GM19240 (cell line): ENCODE results near the gene ZNF415.
"Not testable (repeated sequence)": the region's sequence is repeated elsewhere in the genome, so short reads cannot be mapped to it uniquely, and the experiment has no call there.

Experiments
- DNase-seq: peaks from one replicate; pipeline ENCODE4 v3.0.0; 2011; ENCODE audit warnings: low spot score; ENCODE audit not compliant: insufficient read length

The ZNF415 gene

GRCh38 chr19:53102756-53103233, 29.9 kb downstream of the ZNF415 start:
- DNase-seq = peak; percentile 22

GRCh38 chr19:53102206-53102755, 30.4 kb downstream of the ZNF415 start:
- no peak for DNase-seq

DNA sequence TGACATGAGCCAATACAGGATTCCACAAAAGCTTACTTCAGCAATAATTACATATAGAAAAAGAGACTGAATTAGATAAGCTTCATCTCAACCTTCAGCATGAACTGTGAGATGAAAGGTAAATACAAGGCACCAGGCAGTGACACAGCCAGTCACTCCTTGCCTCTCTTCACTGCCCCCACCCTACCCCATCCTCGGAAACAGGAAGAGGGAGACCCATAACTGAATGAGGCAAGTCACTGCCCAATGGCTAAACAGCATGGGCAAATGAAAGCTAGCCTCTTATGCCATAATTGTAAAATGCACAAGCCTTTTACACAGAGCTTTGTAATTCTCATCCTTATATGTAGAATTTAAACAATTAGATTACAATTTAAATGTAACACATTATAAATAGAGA, 31.2 kb downstream of the ZNF415 start:
- DNase-seq = no peak

DNA sequence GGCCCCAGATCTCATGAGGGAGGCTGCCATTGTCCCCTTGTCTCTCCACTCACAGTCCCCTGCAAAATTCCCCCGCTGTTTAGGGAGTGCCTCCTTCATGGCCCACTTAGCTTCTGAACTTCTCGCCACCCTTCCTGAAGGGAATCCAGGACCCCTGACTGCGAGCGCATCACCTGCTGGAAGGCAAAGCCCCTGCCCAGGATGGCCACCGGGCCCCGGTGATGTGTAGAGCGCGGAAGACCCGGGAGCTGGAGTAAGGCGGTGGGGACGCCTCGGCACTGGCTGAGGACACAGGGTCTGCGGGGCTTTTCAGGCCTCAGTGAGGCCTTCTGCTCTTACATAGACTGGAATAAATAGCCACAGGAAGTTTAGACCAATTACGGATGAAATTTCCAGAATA, 34.1 kb downstream of the ZNF415 start:
- not testable (repeated sequence) for DNase-seq

DNA sequence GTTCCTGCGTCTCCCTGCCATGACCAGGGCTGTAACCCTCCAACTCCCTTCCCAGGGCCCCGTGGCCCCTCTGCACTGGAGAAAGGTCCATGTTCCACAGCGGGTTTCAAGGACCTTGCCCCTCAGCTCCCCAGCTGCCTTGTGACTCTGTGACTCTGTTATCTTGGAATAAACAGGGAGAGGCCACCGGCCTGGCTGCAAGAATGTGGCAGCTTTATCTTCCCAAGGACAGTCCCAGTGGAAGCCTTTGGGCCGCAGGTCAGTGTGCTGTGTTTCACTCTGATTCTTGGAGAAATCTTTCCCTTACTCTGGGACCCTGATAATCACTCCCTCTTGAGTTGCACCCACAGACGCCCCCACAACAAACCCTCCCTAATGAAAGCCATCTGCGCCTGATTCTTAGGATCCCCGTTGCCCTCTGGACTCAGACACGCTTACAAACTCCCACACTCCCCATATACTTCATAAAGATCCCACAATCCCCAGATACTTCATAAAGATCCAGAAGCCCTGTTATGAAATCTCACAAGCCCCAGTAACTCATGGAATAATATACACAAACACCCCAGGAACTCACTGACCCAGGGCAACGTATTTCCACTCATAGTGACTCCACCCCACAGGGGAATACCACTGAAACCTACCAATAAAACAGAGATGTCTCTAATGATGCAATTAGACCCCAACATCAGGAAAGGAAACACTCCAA, 35.6 kb downstream of the ZNF415 start:
- DNase-seq = not testable (repeated sequence)

DNA sequence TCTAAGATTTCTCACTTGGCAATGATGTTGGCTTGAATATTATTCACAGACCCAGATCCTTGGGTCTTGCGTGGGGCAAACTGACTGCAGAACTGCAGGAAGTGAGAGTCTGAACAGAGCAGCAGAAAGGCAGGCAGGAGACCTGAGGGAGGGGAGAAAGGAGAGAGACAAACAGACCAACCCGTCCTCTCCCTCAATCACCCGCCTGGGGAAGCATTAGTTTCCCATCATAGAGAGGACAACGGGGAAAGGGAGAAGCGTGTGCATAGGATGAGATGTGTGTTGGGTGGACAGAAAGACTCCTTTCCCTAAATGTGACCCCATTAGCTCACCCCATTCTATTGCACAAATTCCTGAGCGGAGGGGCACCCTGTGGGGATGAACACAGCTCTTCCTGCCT, 36.1 kb downstream of the ZNF415 start:
- not testable (repeated sequence) for DNase-seq

GRCh38 chr19:53094754-53095575, 37.7 kb downstream of the ZNF415 start:
- DNase-seq = no peak

DNA sequence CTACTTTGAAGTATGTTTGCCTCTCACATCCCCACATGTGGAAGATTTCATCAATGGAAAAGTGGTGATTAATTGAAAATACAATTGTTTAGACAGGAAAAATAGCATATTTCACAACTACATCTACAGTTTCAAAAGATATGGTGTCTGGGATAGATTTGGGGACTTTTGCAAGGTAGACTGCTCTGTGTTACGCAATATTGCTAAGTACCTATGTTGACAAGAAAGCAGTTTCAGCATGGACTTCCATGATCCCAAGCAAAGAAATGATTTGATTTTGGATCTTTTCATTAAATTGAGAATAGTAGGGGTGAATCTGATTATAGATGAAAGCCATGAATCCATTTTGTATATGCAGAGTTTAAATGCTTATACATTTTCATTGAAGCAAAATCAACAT, 40.0 kb downstream of the ZNF415 start:
- no peak for DNase-seq

DNA sequence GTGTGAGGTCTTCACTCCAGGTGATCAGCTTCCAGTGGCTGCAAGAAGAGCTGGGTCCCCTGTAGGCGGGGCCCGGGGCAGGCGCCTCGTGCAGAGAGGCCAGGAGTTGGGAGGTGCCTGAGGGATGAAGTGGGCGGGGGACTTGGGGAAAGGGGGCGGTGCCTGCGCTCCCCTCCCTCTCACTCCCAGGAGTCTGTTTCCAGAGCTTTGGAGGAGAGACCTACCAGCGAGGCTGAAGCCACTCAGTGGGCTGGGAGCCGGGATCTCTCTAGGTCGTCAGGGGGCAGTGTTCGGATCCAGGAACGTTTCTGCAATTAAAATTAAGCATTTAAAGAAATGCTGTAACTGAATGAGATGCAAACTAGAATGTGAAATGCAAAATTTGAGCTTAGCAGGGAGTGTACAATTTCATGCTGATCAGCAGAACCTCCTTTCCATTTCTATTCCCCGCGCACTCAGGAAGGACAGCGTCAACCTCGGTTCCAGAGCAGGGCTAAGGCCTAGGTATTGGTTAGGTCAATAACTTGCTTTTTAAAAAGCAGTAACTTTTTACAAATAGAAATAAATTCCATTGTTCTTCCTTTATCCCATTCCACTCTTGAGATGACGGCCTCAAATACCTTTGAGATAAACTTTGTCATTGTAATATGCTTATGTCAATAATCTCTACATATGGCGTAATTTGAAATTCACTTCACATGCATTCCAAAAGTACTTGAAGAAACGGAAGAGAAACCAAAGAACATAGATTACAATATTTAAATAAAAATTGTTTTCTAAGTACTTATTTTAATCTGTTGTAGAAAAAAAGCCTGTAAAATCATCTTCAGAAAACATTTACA, 41.1 kb downstream of the ZNF415 start:
- DNase-seq = no peak

- no peak for DNase-seq
Observed at GRCh38 chr19:53088091-53088490, 44.6 kb downstream of the ZNF415 start.

GRCh38 chr19:53086949-53087348, 45.8 kb downstream of the ZNF415 start:
- DNase-seq = no peak

GRCh38 chr19:53085496-53085895, 47.2 kb downstream of the ZNF415 start:
- DNase-seq = no peak

DNA sequence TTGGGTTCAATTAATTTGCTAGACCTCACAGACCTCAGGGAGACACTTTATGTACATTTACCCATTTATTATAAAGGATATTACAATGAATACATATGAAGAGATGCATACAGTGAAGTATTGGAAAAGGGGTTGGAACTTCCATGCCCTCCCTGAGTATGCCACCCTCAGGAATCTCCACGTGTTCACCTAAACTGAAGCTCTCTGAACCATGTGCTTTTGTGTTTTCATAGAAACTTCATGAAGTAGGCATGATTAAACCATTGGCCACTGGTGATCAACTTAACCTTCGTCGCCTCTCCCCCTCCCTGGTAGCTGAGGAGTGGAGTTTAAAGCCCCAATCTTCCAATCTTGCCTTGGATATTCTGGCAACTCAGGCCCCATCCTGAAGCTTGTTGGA, 49.8 kb downstream of the ZNF415 start:
- no peak for DNase-seq

GRCh38 chr19:53079313-53079924, 53.3 kb downstream of the ZNF415 start:
- DNase-seq = no peak

DNA sequence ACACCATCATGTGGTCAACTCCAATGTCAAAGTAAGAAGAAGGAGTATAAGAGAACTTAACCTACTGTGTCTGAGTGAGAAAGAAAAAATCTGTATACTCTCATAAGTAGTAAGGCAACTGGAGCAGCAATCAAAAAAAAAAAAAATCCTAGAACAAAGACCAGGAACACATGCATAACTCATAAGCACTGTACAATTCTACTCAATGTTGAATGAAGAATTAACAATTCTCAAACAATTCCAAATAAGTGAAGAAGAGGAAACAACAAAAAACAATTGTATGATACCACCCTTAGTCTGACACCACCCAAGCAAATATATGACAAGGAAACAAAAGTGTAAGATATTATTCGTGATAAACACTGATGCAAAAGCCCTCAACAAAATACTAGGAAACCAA, 54.0 kb downstream of the ZNF415 start:
- DNase-seq = no peak

DNA sequence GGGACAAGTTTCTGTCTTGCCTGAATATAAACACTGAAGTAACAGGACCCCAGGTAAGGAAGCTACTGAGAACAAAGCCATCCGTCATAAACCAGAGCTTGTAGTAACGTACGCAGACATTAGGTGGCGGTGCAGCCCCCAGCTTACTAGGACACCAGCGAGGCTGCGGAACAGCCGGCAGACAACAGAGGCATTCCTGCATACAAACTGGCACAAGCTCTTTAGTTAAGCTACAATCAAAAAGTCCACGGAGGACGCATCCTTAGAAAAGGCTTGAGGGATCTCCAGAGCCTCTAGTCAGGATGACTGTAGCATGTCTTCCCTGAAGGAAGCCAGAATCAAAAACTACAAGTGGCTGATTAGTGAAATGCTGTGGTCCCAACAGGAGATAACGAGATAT, 55.7 kb downstream of the ZNF415 start:
- no peak for DNase-seq

DNA sequence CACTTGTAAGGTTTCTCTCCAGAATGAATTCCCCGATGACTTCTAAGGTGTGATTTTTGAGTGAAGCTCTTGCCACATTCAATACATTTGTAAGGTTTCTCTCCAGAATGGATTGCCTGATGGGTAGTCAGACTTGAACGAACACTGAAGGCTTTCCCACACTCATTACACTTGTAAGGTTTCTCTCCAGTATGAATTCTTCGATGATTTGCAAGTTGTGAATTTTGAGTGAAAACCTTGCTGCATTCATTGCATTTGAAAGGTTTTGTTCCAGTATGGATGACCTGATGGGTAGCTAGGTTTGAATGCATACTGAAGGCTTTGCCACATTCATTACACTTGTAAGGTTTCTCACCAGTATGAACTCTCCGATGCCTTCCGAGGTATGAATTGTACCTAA, 63.9 kb downstream of the ZNF415 start:
- no peak for DNase-seq

GRCh38 chr19:53068199-53068598, 64.5 kb downstream of the ZNF415 start:
- no peak for DNase-seq

GRCh38 chr19:53057904-53058580, 74.7 kb downstream of the ZNF415 start:
- no peak for DNase-seq
